Right lobe of liver (tissue), 6 donors: ENCODE measurements around the gene DCTN5. TPM values are rescaled to one million over a fixed set of nuclear protein-coding genes. Genes with fewer than 3 reads are reported as not detected.
"Not testable (repeated sequence)": the region's sequence is repeated elsewhere in the genome, so short reads cannot be mapped to it uniquely, and the experiment has no call there.

ENCODE experiments used
- ATAC-seq, 4 donors: fragments of 200-7000 bp; cut with Tn5 transposase; one replicate each; pipeline ENCODE4 v1.9.1; 2020; ENCODE audit warnings: mild to moderate bottlenecking in 4 of 4, moderate library complexity in 4 of 4
- DNase-seq, 3 donors: peaks; one replicate each; pipeline ENCODE4 v3.0.0-alpha.2; 2020
- H3K27ac ChIP-seq, 3 donors: fragments of 200-600 bp; one replicate each; pipeline ENCODE4 v1.8.0; 2022
- H3K27me3 ChIP-seq, 2 donors: fragments of 200-600 bp; one replicate each; pipeline ENCODE4 v1.8.0; 2022
- H3K36me3 ChIP-seq, 4 donors: fragments of 200-600 bp; sonication (generic) in 1 of 4; one replicate each; pipeline versions ENCODE4 v1.5.1 to v1.8.0; 2017 to 2022; ENCODE audit warnings: control low read depth in 1 of 4
- H3K4me1 ChIP-seq, 4 donors: fragments of 200-600 bp; sonication (generic) in 1 of 4; one replicate each; pipeline versions ENCODE4 v1.5.1 to v1.8.0; 2017 to 2022; ENCODE audit warnings: control low read depth in 1 of 4
- H3K4me3 ChIP-seq, 3 donors: fragments of 200-600 bp; one replicate each; pipeline ENCODE4 v1.8.0; 2022
- H3K9me3 ChIP-seq, 4 donors: fragments of 200-600 bp; sonication (generic) in 1 of 4; one replicate each; pipeline versions ENCODE4 v1.5.1 to v1.8.0; 2017 to 2022; ENCODE audit warnings: control low read depth in 1 of 4
- POLR2A ChIP-seq: fragments of 450-650 bp; IDR thresholded peaks from one replicate; pipeline ENCODE4 v1.6.1; 2017; ENCODE audit warnings: antibody characterized with exemption, mild to moderate bottlenecking
- WGBS: methylation state at CpG from one replicate; pipeline ENCODE4 v1.1.6; 2018; ENCODE audit warnings: low coverage, low lambda C conversion rate; ENCODE audit not compliant: insufficient coverage; ENCODE audit errors: missing lambda C conversion rate; 5-methylcytosine and 5-hydroxymethylcytosine counted together
- intact Hi-C, 2 donors: fragments of 100-400 bp; cut with DNase I; formaldehyde crosslinking; loops; one replicate each; pipeline versions ENCODE4 v1.11.2 to v1.14.1; 2022
- total RNA-seq, 6 experiments: library from RNA; depleted of rRNA in 2 of 6; stranded (reverse); fragments of >200 nt in 2 of 6; fragmentation: NEBNext Ultra II Directional in 3 of 6; extraction: Animal tissue kit (Norgen Biotek cat#: 25700) in 3 of 6; gene quantifications; one replicate each; pipeline versions ENCODE4 v1.1.0 to v1.2.4, GENCODE V29; 2016 to 2023
- TF ChIP-seq, protein P1 (sequence below), 4 donors: fragments of 200-600 bp in 3 of 4; fragments of 450-650 bp in 1 of 4; IDR thresholded peaks; one replicate each; pipeline versions ENCODE4 v1.5.1 to v1.8.0; 2016 to 2022; ENCODE audit warnings: antibody characterized with exemption in 4 of 4, mild to moderate bottlenecking in 2 of 4
- donor health status: DM: no; HTN: yes; CAD: no.
- donor health status: DM: no; HTN: no; CAD: no.
- donor health status: DM: no; HTN: no; CAD: no.
- donor health status: DM: no; HTN: yes; CAD: no.
- donor health status: DM: no; HTN: yes; CAD: no.

Gene DCTN5
- total RNA-seq, 6 experiments from 2014 or later, result 10.0 to 18.9 (median 18.3) TPM

DNA sequence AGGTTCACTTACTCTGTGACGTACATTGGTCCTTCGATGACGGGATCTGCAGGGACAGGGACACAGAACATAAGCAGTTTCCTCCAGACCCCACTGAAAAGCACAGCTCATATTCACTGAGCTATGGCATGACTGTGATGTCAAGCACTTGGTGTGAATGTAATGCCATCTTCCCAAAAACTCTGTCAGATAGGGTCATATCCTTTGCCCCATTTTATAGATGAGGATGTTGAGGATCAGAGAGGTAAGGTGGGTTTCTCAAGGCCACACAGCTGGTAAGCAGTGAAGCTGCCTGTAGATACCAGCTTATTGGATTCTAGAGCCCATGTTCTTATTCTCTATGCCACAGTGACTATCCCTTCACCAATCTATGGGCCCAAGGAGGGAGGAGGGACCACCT lies 69.2 kb downstream of the DCTN5 start:
- WGBS, result no CpG with 5 or more reads among the region's 3 CpGs
- Histone ChIP-seq H3K4me3 (no peak overlapping the region), H3K4me1 (no peaks in the 10 kb centered on the region), H3K36me3 (no peaks in the 10 kb centered on the region), H3K27me3 (no peaks in the 10 kb centered on the region), H3K9me3 (no peaks in the 10 kb centered on the region), H3K27ac (no peak overlapping the region)
- intact Hi-C loops, result no loop called here
- ATAC-seq, result no peak
- no peak for DNase-seq
- TF ChIP-seq, protein P1, sequence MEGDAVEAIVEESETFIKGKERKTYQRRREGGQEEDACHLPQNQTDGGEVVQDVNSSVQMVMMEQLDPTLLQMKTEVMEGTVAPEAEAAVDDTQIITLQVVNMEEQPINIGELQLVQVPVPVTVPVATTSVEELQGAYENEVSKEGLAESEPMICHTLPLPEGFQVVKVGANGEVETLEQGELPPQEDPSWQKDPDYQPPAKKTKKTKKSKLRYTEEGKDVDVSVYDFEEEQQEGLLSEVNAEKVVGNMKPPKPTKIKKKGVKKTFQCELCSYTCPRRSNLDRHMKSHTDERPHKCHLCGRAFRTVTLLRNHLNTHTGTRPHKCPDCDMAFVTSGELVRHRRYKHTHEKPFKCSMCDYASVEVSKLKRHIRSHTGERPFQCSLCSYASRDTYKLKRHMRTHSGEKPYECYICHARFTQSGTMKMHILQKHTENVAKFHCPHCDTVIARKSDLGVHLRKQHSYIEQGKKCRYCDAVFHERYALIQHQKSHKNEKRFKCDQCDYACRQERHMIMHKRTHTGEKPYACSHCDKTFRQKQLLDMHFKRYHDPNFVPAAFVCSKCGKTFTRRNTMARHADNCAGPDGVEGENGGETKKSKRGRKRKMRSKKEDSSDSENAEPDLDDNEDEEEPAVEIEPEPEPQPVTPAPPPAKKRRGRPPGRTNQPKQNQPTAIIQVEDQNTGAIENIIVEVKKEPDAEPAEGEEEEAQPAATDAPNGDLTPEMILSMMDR (IDR thresholded peaks at IDR 0.05), result no peak
- TF ChIP-seq POLR2A, result no peak

DNA sequence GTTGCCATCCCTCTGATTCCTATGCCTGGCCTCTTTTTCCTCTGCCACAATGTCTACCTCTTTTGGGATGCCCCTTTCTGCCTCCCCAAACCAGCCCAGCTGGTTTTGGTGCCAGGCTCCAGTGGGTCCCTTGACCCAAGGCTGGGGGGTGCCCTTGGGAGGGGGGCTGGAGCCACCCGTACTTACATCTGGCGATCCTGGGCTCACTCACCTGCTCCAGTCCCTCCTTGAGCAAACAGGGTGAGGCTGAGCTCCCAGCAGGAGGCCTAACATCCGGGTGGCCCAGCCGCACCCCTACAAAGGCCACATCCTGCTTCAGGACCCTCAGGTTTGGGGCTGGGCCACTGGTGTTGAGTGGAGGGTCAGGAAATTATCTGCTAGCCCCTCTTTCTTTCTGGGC lies 70.5 kb downstream of the DCTN5 start:
- intact Hi-C loops, result no loop called here
- no peak overlapping the region for H3K4me3 ChIP-seq
- no peak for ATAC-seq
- H3K4me1 ChIP-seq, result no peaks in the 10 kb centered on the region
- H3K36me3 ChIP-seq, result no peaks in the 10 kb centered on the region
- no CpG with 5 or more reads among the region's 4 CpGs for WGBS
- no peak for DNase-seq
- no peaks in the 10 kb centered on the region for H3K9me3 ChIP-seq
- TF ChIP-seq, protein P1 (IDR thresholded peaks at IDR 0.05), result no peak
- TF ChIP-seq POLR2A, result no peak
- H3K27me3 ChIP-seq, result no peaks in the 10 kb centered on the region
- no peak overlapping the region for H3K27ac ChIP-seq

DNA sequence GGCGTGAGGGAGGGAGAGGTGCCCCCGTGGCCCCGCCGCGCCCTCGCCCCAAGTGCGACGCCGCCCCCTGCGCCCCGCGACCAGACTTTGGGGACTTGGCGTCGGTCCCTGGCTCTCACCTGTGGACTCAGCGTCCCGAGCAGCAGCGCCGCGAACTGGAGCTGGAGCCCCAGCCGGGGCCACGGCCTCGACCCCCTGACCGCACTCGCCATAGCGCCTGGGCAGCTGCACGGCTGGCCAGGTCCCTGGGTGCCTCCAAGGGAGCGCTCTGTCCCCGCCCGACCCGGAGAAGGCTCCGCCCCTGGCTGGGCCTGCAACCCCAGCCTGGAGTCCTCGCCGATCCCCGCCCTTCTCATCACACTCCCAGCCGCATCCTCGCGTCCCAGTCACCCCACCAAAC lies 71.7 kb downstream of the DCTN5 start, which contains the start of gene ERN2:
ERN2 (minus strand) TSS at position 247 of the 400 bp plus-strand sequence; CDS start at position 212, 35 bp downstream.
- 0% methylated on average over 6 of the region's 37 CpGs for WGBS
- Histone ChIP-seq H3K36me3 (no peaks in the 10 kb centered on the region), H3K4me1 (no peaks in the 10 kb centered on the region), H3K9me3 (no peaks in the 10 kb centered on the region), H3K27me3 (no peaks in the 10 kb centered on the region), H3K4me3 (no peak within 1 kb of the TSS), H3K27ac (no peak within 1 kb of the TSS)
- DNase-seq (no peak), ATAC-seq (peak in 1 of 4 donors; percentile 36)
- TF ChIP-seq, protein P1 (IDR thresholded peaks at IDR 0.05), result no peak
- TF ChIP-seq POLR2A, result no peak
- intact Hi-C loops, result no loop called here

DNA sequence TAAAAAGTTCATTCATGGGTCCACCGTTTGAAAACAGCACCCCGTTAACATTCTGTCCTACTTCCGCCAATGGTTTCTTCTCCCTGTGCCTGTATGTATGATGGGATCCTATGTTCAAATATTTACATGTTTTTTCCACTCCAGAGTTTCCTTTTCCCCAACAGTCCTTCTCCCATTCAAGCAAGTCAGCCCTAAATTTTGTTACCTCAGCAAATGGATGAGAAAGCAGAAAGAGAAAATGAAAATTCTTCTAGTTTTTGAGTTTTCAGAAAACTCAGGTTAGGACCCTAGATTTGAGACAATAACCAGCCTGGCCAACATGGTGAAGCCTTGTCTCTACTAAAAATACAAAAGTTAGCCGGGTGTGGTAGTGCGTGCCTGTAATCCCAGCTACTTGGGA lies 75.2 kb downstream of the DCTN5 start:
- Histone ChIP-seq H3K27me3 (no peaks in the 10 kb centered on the region), H3K4me1 (no peaks in the 10 kb centered on the region), H3K27ac (no peak overlapping the region), H3K9me3 (no peaks in the 10 kb centered on the region), H3K36me3 (no peaks in the 10 kb centered on the region), H3K4me3 (no peak overlapping the region)
- ATAC-seq (no peak), DNase-seq (no peak)
- TF ChIP-seq, protein P1 (IDR thresholded peaks at IDR 0.05), result no peak
- no peak for TF ChIP-seq POLR2A
- intact Hi-C loops, result no loop called here
- 67% methylated on average over 5 of the region's 5 CpGs for WGBS

DNA sequence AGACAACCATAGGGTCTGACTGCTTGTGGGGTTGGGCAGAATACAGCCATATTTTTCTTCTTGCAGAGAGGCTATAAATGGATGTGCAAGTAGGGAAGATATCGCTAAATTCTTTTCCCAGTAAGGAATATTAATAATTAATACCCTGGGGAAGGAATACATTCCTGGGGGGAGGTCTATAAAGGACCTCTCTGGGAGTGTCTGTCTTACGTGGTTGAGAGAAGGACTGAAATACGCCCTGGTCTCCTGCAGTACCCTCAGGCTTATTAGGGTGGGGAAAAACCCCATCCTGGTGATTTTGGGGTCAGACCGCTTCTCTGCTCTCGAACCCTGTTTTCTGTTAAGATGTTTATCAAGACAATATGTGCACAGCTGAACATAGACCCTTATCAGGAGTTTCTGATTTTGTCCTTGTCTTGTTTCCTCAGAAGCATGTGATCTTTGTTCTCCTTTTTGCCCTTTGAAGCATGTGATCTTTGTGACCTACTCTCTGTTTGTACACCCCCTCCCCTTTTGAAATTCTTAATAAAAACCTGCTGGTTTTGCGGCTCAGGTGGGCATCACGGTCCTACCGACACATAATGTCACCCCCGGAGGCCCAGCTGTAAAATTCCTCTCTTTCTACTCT lies 81.5 kb downstream of the DCTN5 start:
- DNase-seq, intact Hi-C loops, ATAC-seq, H3K9me3 ChIP-seq, H3K27me3 ChIP-seq, H3K4me3 ChIP-seq, H3K36me3 ChIP-seq, H3K4me1 ChIP-seq, H3K27ac ChIP-seq: not testable (repeated sequence)
- WGBS, result 44% methylated on average over 7 of the region's 9 CpGs
